ENCODE results near the gene ZNF407.

ZNF407 gene

GRCh38 chr18:75035928-75036327 is 438.3 kb downstream of the ZNF407 start:
- Histone ChIP-seq H3K27me3 (replicated peaks; ENCODE audit: insufficient read depth, low read length) (no peaks in the 10 kb centered on the region), H3K4me3 (ENCODE audit: low read length) (no peak overlapping the region), H3K9me2 (replicated peaks; ENCODE audit: insufficient read depth, low read length) (no peaks in the 10 kb centered on the region), H3F3A (ENCODE audit: insufficient read depth, low read length) (no peaks in the 10 kb centered on the region), H3K9ac (ENCODE audit: low read length) (no peak overlapping the region), H3K79me2 (ENCODE audit: low read length) (no peaks in the 10 kb centered on the region), H3K4me1 (ENCODE audit: low read length) (no peaks in the 10 kb centered on the region), H3K9me3 (replicated peaks; ENCODE audit: insufficient read depth, low read length) (no peaks in the 10 kb centered on the region), H4K20me1 (ENCODE audit: insufficient read depth, low read length) (no peaks in the 10 kb centered on the region), H3K4me2 (ENCODE audit: low read depth, low read length) (no peak overlapping the region), H2AFZ (ENCODE audit: low read length) (no peak overlapping the region), H3K27ac (ENCODE audit: low read length) (no peak overlapping the region), H3K36me3 (replicated peaks; ENCODE audit: insufficient read depth, low read length) (no peaks in the 10 kb centered on the region)
- DNase-seq = no peak
- no peak for TF ChIP-seq EZH2phosphoT487 (IDR thresholded peaks at IDR 0.05; ENCODE audit: low read length)
- TF ChIP-seq CTCF (IDR thresholded peaks at IDR 0.05; ENCODE audit: low read length) = no peak
- no peak for TF ChIP-seq EZH2 (optimal IDR thresholded peaks at IDR 0.05; ENCODE audit: low read depth, low read length)

- Histone ChIP-seq H3K4me2 (ENCODE audit: low read depth, low read length) (no peak overlapping the region), H3K79me2 (ENCODE audit: low read length) (no peaks in the 10 kb centered on the region)
Observed at GRCh38 chr18:75036917-75037688, 439.4 kb downstream of the ZNF407 start.

GRCh38 chr18:75037689-75037955 is 440.0 kb downstream of the ZNF407 start:
- H3K36me3 ChIP-seq (replicated peaks; ENCODE audit: insufficient read depth, low read length) = no peaks in the 10 kb centered on the region
- H4K20me1 ChIP-seq (ENCODE audit: insufficient read depth, low read length) = no peaks in the 10 kb centered on the region
- H3K27ac ChIP-seq (ENCODE audit: low read length) = no peak overlapping the region
- H3K27me3 ChIP-seq (replicated peaks; ENCODE audit: insufficient read depth, low read length) = no peaks in the 10 kb centered on the region
- no peaks in the 10 kb centered on the region for H3K9me3 ChIP-seq (replicated peaks; ENCODE audit: insufficient read depth, low read length)
- no peak overlapping the region for H2AFZ ChIP-seq (ENCODE audit: low read length)
- no peak overlapping the region for H3K4me2 ChIP-seq (ENCODE audit: low read depth, low read length)
- no peaks in the 10 kb centered on the region for H3K4me1 ChIP-seq (ENCODE audit: low read length)
- no peaks in the 10 kb centered on the region for H3F3A ChIP-seq (ENCODE audit: insufficient read depth, low read length)
- no peaks in the 10 kb centered on the region for H3K79me2 ChIP-seq (ENCODE audit: low read length)
- H3K4me3 ChIP-seq (ENCODE audit: low read length) = no peak overlapping the region
- no peak overlapping the region for H3K9ac ChIP-seq (ENCODE audit: low read length)
- DNase-seq = no peak
- TF ChIP-seq EZH2 (optimal IDR thresholded peaks at IDR 0.05; ENCODE audit: low read depth, low read length) (no peak), EZH2phosphoT487 (IDR thresholded peaks at IDR 0.05; ENCODE audit: low read length) (no peak), CTCF (IDR thresholded peaks at IDR 0.05; ENCODE audit: low read length) (no peak)
- no peaks in the 10 kb centered on the region for H3K9me2 ChIP-seq (replicated peaks; ENCODE audit: insufficient read depth, low read length)

More at GRCh38 chr18:75036917-75037688, 439.4 kb downstream of the ZNF407 start:
- Histone ChIP-seq H3K4me1 (ENCODE audit: low read length) (no peaks in the 10 kb centered on the region), H3K36me3 (replicated peaks; ENCODE audit: insufficient read depth, low read length) (no peaks in the 10 kb centered on the region), H3F3A (ENCODE audit: insufficient read depth, low read length) (no peaks in the 10 kb centered on the region), H3K27ac (ENCODE audit: low read length) (no peak overlapping the region), H3K9ac (ENCODE audit: low read length) (no peak overlapping the region), H3K9me2 (replicated peaks; ENCODE audit: insufficient read depth, low read length) (no peaks in the 10 kb centered on the region), H3K9me3 (replicated peaks; ENCODE audit: insufficient read depth, low read length) (no peaks in the 10 kb centered on the region), H3K27me3 (replicated peaks; ENCODE audit: insufficient read depth, low read length) (no peaks in the 10 kb centered on the region), H2AFZ (ENCODE audit: low read length) (no peak overlapping the region), H4K20me1 (ENCODE audit: insufficient read depth, low read length) (no peaks in the 10 kb centered on the region), H3K4me3 (ENCODE audit: low read length) (no peak overlapping the region)
- TF ChIP-seq EZH2 (optimal IDR thresholded peaks at IDR 0.05; ENCODE audit: low read depth, low read length) = no peak
- no peak for TF ChIP-seq CTCF (IDR thresholded peaks at IDR 0.05; ENCODE audit: low read length)
- TF ChIP-seq EZH2phosphoT487 (IDR thresholded peaks at IDR 0.05; ENCODE audit: low read length) = no peak
- no peak for DNase-seq

Measured in MM.1S (cell line).